Stomach (tissue), 4 donors: ENCODE results near the gene APOL2.

Experiments used
- EP300 ChIP-seq: sonication (generic); formaldehyde crosslinking; IDR thresholded peaks from one replicate; pipeline ENCODE4 v1.6.1; 2017; ENCODE audit warnings: antibody characterized with exemption
- POLR2A ChIP-seq, 4 donors: fragments of 450-650 bp; IDR thresholded peaks; one replicate each; pipeline ENCODE4 v1.6.1; 2016; ENCODE audit warnings: antibody characterized with exemption in 4 of 4, control low read depth in 2 of 4, mild to moderate bottlenecking in 1 of 4, moderate library complexity in 1 of 4
- TF ChIP-seq, protein P1 (sequence below), 7 experiments: fragments of 450-650 bp in 4 of 7; fragments of 200-600 bp in 3 of 7; sonication (generic) in 3 of 7; IDR thresholded peaks; one replicate each; pipeline ENCODE4 v1.5.1; 2016 to 2019; ENCODE audit warnings: antibody characterized with exemption in 7 of 7, control low read depth in 2 of 7, mild to moderate bottlenecking in 1 of 7

DNA sequence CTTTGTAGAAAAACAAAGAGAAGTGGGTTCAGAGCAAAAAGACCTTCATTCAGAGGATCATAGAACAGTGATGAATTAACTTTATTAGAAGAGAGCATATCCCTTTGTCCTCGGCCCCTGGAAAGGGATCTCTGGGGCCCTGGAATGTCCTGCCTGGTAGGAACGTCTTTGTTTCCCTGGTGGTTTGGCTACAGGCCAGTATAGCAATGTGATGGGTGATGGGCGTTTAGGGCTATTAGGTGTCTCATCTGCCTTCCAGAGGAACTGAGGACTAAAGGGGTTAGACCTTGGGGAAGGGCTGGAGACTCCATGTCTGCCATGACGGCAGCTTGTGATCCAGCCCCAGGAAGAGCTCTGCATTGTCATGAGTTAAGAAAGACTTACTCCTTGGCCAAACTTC is 46.8 kb downstream of the APOL2 start:
- TF ChIP-seq, protein P1, sequence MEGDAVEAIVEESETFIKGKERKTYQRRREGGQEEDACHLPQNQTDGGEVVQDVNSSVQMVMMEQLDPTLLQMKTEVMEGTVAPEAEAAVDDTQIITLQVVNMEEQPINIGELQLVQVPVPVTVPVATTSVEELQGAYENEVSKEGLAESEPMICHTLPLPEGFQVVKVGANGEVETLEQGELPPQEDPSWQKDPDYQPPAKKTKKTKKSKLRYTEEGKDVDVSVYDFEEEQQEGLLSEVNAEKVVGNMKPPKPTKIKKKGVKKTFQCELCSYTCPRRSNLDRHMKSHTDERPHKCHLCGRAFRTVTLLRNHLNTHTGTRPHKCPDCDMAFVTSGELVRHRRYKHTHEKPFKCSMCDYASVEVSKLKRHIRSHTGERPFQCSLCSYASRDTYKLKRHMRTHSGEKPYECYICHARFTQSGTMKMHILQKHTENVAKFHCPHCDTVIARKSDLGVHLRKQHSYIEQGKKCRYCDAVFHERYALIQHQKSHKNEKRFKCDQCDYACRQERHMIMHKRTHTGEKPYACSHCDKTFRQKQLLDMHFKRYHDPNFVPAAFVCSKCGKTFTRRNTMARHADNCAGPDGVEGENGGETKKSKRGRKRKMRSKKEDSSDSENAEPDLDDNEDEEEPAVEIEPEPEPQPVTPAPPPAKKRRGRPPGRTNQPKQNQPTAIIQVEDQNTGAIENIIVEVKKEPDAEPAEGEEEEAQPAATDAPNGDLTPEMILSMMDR (IDR thresholded peaks at IDR 0.05): no peak
- TF ChIP-seq EP300: no peak
- TF ChIP-seq POLR2A (IDR thresholded peaks at IDR 0.05): no peak
